Activated T-helper 1 cell treated with anti-CD3 and anti-CD28 coated beads, Interleukin-12 subunit alpha, Interleukin-12 subunit beta, Interleukin-2, Interleukin-4 antibody, amounts not matched to agents 30 ng/mL and 10 ng/mL and 1 ng/mL, durations not matched to agents 14 hours and 24 hours and 36 hours (primary cell): ENCODE results near the gene AXIN1. TPM values are rescaled to one million over a fixed set of nuclear protein-coding genes. Genes with fewer than 3 reads are reported as not detected.

ENCODE experiments used
- DNase-seq: peaks from one replicate; pipeline ENCODE4 v3.0.0; 2021; ENCODE audit warnings: low spot score
- H3K27ac Mint-ChIP-seq: one replicate; pipeline ENCODE4 v1.8.0; 2021; ENCODE audit warnings: mild to moderate bottlenecking, mixed read lengths
- H3K27me3 Mint-ChIP-seq: one replicate; pipeline ENCODE4 v1.8.0; 2022; ENCODE audit warnings: mild to moderate bottlenecking, moderate library complexity, mixed read lengths; ENCODE audit not compliant: insufficient read depth
- H3K36me3 Mint-ChIP-seq: one replicate; pipeline ENCODE4 v1.8.0; 2021; ENCODE audit warnings: low read depth, mixed read lengths
- H3K4me1 Mint-ChIP-seq: one replicate; pipeline ENCODE4 v1.8.0; 2021; ENCODE audit warnings: low read depth, mixed read lengths
- H3K4me3 Mint-ChIP-seq: one replicate; pipeline ENCODE4 v1.8.0; 2021; ENCODE audit warnings: mild to moderate bottlenecking, moderate library complexity, mixed read lengths
- H3K9me3 Mint-ChIP-seq: one replicate; pipeline ENCODE4 v1.8.0; 2021; ENCODE audit warnings: mixed read lengths
- intact Hi-C: fragments of 100-400 bp; cut with micrococcal nuclease; formaldehyde crosslinking; loops from one replicate; pipeline ENCODE4 v1.15.1; 2024
- total RNA-seq: library from RNA; stranded (reverse); gene quantifications from 2 replicates; pipeline ENCODE4 v1.2.3, GENCODE V29; 2022

Gene AXIN1
- total RNA-seq, 1 donor from 2014 or later = 30.3 TPM

DNA sequence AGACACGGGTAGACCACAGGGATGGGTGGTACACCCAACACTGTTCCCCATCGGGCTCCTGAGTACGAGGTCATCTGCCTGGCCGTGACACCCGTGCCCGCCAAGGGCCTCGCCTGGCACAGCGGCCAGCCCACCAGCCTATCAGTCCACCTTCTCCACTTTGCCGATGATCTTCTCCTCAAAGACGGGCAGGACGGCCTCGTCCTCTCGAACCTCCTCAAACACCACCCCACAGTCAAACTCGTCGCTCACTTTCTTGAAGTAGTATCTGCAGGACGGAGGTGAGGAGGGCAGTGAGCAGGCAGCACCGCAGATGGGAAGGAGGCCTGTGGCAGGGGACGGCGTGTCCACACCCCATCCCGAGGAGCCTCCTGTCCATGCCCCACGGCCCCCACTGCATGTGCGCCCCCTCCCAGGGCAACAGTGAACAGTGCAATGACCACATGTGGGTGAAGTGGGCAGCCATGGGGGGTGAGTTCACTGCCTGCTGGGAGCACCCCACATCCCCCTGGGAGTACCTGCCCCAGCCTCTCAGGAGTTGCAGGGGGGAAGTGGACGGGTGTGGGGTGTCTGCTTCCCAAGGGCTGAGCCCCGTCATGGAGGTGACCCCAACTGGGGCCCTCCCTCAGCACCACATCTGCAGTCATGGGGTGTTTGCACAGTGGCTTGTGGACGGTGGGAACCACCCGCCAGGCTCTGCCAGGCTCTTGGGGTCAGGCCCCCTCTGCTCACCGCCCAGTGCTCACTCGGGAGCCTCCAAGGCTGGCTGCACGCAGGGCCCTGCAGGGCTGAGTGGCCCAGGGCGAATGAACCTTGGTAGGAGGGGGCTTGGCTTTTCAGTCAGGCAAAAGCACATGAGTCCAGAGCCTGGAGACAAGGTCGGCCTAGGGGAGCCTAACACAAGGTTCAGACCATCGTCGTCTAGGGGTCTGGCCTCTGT, 64.3 kb downstream of the AXIN1 start:
- Mint-ChIP-seq H3K4me3 (no peak overlapping the region), H3K27ac (no peak overlapping the region), H3K36me3 (no peaks in the 10 kb centered on the region), H3K27me3 (no peaks in the 10 kb centered on the region), H3K9me3 (no peaks in the 10 kb centered on the region), H3K4me1 (no peaks in the 10 kb centered on the region)
- intact Hi-C loops = no loop called here
- no peak for DNase-seq

DNA sequence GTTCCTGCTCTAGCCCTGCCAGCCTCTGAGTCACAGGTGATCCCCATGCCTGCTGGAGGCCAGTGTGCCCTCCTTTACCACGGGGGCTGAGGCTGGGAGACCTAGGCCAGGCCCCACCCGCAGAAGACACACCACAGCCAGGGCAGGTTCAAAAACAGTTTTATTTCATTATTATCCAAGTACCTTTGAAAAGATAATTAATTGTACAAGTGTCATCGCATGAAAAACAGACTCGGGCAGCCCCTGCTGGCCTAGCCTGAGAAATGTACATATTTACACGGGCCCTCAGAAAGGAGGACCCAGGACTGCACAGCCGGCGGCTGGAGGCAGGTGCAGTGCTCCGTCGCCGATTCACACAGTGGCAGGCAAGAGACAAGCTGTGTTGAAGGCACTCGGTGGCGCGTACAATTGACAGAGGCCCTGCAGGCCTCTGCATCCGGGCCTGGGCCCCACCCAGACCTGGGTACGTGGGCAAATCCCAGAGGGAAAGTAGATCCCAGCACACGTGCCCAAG, 65.2 kb downstream of the AXIN1 start:
- no peaks in the 10 kb centered on the region for H3K36me3 Mint-ChIP-seq
- H3K4me1 Mint-ChIP-seq = no peaks in the 10 kb centered on the region
- no peaks in the 10 kb centered on the region for H3K27me3 Mint-ChIP-seq
- intact Hi-C loops = no loop called here
- H3K27ac Mint-ChIP-seq = no peak overlapping the region
- no peak for DNase-seq
- no peaks in the 10 kb centered on the region for H3K9me3 Mint-ChIP-seq
- H3K4me3 Mint-ChIP-seq = no peak overlapping the region

DNA sequence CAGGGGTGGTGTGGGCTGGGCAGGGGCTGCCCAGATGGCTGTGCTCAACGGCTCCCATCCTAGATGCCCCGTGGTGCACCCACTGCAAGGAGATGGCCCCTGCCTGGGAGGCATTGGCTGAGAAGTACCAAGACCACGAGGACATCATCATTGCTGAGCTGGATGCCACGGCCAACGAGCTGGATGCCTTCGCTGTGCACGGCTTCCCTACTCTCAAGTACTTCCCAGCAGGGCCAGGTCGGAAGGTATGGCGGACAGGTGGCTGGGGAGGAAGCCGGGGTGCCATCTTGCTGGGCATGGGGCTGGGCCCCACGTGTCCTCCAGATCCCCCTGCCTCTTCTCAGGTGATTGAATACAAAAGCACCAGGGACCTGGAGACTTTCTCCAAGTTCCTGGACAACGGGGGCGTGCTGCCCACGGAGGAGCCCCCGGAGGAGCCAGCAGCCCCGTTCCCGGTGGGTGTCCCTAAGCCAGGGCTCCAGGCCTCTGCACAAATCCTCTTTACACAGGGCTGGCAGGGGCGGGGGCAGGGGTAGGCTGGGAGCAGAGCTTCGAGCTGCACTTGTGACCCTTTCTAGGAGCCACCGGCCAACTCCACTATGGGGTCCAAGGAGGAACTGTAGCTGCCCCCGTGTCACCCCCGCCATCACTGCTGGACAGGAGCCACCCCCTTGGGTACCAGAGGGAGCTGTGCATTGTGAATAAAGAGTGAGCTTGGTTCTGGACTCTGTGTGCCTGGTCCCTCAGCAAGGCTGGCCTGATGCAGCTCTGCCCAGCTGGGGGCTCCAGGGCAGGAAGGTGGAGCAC, 65.8 kb downstream of the AXIN1 start:
- Mint-ChIP-seq H3K4me3 (no peak overlapping the region), H3K9me3 (no peaks in the 10 kb centered on the region), H3K27ac (no peak overlapping the region), H3K4me1 (no peaks in the 10 kb centered on the region), H3K27me3 (no peaks in the 10 kb centered on the region), H3K36me3 (no peaks in the 10 kb centered on the region)
- intact Hi-C loops = no loop called here
- DNase-seq = no peak

DNA sequence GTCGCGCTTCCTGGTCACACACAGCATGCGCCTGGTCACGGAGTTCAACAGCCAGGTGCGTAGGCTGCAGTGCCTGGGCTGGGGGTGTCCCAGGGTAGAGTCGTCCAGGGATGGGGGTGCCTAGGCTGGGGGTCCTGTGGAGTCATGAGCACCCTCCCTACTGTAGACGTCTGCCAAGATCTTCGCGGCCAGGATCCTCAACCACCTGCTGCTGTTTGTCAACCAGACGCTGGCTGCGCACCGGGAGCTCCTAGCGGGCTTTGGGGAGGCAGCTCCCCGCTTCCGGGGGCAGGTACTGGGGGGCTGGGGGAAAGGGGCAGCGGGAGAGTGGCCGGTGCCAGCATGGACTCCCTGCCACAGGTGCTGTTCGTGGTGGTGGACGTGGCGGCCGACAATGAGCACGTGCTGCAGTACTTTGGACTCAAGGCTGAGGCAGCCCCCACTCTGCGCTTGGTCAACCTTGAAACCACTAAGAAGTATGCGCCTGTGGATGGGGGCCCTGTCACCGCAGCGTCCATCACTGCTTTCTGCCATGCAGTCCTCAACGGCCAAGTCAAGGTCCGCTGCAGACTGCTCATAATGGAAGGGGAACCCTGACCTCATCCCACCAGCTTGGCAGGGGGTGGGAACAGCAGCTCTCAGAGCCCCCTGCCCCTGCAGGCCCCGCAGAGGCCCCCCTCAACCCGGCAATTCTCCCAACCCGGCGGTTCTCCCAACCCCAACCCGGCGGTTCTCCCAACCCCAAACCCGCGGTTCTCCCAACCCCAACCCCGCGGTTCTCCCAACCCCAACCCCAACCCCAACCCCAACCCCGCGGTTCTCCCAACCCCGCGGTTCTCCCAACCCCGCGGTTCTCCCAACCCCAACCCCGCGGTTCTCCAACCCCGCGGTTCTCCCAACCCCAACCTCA, 67.1 kb downstream of the AXIN1 start:
- H3K27me3 Mint-ChIP-seq = peaks cover 2% of the 10 kb centered on the region
- no peaks in the 10 kb centered on the region for H3K36me3 Mint-ChIP-seq
- H3K27ac Mint-ChIP-seq = no peak overlapping the region
- no peak for DNase-seq
- no peaks in the 10 kb centered on the region for H3K9me3 Mint-ChIP-seq
- no peaks in the 10 kb centered on the region for H3K4me1 Mint-ChIP-seq
- H3K4me3 Mint-ChIP-seq = no peak overlapping the region
- intact Hi-C loops = no loop called here

DNA sequence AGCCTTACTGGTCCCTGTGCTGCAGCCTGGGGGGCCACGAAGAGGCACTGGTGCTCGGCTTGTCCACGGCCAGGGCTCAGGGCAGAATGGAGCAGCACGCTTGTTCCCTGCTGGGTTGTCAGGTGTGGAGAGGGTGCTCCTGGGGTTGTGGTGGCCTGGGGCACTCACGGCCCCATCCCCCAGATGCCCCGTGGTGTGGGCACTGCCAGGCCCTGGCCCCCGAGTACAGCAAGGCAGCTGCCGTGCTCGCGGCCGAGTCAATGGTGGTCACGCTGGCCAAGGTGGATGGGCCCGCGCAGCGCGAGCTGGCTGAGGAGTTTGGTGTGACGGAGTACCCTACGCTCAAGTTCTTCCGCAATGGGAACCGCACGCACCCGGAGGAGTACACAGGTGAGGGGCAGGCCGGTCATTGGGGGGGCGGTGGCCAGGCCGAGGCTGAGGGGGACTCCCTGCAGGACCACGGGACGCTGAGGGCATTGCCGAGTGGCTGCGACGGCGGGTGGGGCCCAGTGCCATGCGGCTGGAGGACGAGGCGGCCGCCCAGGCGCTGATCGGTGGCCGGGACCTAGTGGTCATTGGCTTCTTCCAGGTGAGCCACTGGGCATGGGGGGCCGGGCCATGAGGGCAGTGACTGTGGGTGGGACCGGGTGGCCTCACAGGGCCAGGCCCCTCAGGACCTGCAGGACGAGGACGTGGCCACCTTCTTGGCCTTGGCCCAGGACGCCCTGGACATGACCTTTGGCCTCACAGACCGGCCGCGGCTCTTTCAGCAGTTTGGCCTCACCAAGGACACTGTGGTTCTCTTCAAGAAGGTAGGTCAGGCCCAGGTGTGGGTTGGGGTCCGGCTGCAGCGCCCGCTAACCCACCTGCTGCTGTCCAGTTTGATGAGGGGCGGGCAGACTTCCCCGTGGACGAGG, 68.1 kb downstream of the AXIN1 start:
- Mint-ChIP-seq H3K4me3 (no peak overlapping the region), H3K27me3 (peaks cover 2% of the 10 kb centered on the region), H3K9me3 (no peaks in the 10 kb centered on the region), H3K4me1 (no peaks in the 10 kb centered on the region), H3K27ac (no peak overlapping the region), H3K36me3 (no peaks in the 10 kb centered on the region)
- DNase-seq = no peak
- intact Hi-C loops = no loop called here

DNA sequence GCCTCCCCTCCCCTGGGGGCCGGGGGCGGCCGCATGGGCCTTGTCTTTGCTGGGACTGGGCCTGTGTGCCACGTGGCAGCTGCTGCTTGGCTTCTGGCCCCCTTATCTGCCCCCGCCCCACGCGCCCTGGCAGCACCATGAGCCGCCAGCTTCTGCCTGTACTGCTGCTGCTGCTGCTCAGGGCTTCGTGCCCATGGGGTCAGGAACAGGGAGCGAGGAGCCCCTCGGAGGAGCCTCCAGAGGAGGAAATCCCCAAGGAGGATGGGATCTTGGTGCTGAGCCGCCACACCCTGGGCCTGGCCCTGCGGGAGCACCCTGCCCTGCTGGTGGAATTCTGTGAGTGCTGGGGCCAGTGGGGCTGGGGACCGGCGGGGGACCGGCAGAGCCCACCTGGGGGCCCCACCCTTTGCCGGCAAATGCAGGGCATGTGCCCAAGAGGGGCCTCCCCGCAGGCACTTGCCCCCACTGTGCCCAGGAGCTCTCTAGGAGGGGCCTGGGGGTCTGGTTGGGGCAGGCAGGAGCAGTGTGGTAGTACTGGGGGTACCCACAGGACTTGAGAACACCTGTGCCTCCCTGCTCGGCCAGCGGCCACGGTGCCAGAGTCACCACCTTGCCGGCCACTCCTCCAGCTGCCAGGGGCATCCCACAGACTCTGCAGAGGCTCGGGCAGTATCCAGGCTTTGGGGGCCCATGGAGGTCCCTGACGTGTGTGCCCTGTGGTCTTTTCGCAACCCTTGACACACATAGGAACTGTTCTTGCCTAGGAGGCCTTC, 69.3 kb downstream of the AXIN1 start, which contains the start of gene PDIA2:
PDIA2 (plus strand) TSS at position 132 of the 773 bp plus-strand sequence; CDS start at position 138, 6 bp downstream.
- Mint-ChIP-seq H3K4me3 (no peak within 1 kb of the TSS), H3K4me1 (no peaks in the 10 kb centered on the region), H3K36me3 (no peaks in the 10 kb centered on the region), H3K27me3 (peaks cover 12% of the 10 kb centered on the region), H3K9me3 (no peaks in the 10 kb centered on the region), H3K27ac (no peak within 1 kb of the TSS)
- DNase-seq = no peak
- intact Hi-C loops = no loop called here

DNA sequence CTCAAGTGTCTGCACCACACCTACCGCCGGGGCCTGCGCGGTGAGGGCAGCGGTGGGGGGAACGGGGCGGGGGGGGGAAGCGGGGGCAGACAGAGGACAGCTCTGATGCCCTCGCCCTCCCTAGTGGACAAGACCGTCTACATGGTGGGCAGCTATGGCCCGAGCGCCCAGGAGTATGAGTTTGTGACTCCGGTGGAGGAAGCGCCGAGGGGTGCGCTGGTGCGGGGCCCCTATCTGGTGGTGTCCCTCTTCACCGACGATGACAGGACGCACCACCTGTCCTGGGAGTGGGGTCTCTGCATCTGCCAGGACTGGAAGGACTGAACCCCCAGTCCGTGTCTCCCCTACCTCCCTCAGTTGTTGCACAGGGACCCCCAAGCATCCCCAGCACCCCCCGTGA, 70.0 kb downstream of the AXIN1 start:
- intact Hi-C loops = no loop called here
- Mint-ChIP-seq H3K27ac (no peak overlapping the region), H3K4me3 (no peak overlapping the region), H3K36me3 (no peaks in the 10 kb centered on the region), H3K4me1 (no peaks in the 10 kb centered on the region), H3K9me3 (no peaks in the 10 kb centered on the region), H3K27me3 (peaks cover 13% of the 10 kb centered on the region)
- DNase-seq = no peak

DNA sequence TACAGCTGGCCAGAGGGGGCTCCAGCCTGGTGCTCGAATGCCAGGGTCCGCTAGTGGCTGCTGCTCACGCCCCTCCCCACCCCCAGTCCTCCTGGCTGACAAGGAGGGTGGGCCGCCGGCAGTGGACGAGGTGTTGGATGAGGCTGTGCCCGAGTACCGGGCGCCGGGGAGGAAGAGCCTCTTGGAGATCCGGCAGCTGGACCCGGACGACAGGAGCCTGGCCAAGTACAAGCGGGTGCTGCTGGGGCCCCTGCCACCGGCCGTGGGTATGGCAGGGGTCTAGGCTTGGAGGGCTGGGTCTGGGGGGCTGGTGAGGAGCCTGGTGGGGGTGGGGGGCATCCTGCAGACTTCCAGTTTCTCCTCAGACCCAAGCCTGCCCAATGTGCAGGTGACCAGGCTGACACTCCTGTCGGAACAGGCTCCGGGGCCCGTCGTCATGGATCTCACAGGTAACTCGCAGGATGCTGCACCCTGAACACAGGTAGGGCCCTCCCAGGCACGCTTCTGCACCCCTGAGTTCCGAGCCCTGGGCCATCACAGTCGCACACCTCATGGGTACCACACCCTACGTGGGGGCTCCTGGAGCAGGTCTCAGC, 70.8 kb downstream of the AXIN1 start:
- no peaks in the 10 kb centered on the region for H3K36me3 Mint-ChIP-seq
- no peaks in the 10 kb centered on the region for H3K9me3 Mint-ChIP-seq
- H3K4me1 Mint-ChIP-seq = no peaks in the 10 kb centered on the region
- no peak for DNase-seq
- H3K27me3 Mint-ChIP-seq = peaks cover 20% of the 10 kb centered on the region
- intact Hi-C loops = no loop called here
- no peak overlapping the region for H3K27ac Mint-ChIP-seq
- no peak overlapping the region for H3K4me3 Mint-ChIP-seq

DNA sequence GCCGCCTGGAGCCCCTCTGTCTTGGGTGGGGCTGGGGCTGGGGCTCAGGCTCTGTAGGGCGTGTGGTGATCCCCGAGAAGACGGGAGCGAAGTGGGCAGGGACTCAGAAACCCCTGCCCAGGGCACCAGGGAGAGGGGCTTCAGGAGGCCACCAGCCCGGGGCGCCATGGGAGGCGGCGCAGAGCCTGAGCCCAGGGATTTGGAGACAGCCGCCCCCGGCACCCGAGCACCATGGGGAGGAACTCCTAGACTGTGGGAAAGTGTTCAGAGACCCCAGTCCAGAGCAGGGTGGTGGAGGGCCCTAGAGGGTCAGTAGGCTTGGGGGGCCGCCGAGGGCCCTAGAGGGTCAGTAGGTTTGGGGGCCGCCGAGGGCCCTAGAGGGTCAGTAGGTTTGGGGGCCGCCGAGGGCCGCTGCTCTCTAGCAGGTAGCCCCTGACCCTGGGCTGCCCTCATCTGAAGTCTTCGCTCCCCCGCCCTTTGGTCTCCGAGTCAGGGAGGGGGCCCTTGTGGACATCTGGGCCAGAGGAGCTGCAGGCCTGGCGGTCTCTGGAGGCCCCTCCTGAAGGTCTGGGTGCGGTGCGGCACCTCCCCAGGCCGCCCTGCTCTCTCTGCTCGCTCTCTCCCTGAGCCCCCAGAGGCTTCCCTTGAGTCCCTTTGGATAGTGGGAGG, 71.4 kb downstream of the AXIN1 start:
- Mint-ChIP-seq H3K4me3 (no peak overlapping the region), H3K27me3 (peaks cover 26% of the 10 kb centered on the region), H3K4me1 (no peaks in the 10 kb centered on the region), H3K27ac (no peak overlapping the region), H3K36me3 (no peaks in the 10 kb centered on the region), H3K9me3 (no peaks in the 10 kb centered on the region)
- intact Hi-C loops = no loop called here
- DNase-seq = no peak

DNA sequence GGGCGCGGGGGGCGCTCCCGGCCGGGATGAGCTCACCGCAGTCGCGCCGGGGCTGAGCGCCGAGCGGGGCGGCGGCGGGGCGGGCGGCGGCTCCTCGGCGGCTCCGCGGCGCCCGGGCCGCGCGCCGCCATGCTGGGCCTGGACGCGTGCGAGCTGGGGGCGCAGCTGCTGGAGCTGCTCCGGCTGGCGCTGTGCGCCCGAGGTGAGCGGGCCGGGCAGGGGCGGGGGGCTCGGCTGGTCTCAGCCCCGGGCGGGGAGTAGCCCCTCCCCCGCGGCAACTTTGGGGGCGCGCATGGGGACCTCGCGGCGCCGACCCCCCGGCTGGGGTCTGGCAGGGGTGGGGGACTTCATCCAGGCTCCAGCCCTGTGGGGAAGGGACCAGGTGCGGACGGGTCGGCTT, 72.0 kb downstream of the AXIN1 start, which contains the start of gene ARHGDIG:
ARHGDIG (plus strand) TSS at position 40 of the 400 bp plus-strand sequence; CDS start at position 130, 90 bp downstream.
- intact Hi-C loops = no loop called here
- DNase-seq = no peak
- Mint-ChIP-seq H3K27ac (no peak within 1 kb of the TSS), H3K9me3 (no peaks in the 10 kb centered on the region), H3K4me3 (no peak within 1 kb of the TSS), H3K36me3 (no peaks in the 10 kb centered on the region), H3K27me3 (peaks cover 27% of the 10 kb centered on the region), H3K4me1 (no peaks in the 10 kb centered on the region)
